Psoas muscle (tissue), 8 donors: ENCODE data around the gene PAK1. TPM values are rescaled to one million over a fixed set of nuclear protein-coding genes. Genes with fewer than 3 reads are reported as not detected.

Experiments
- ATAC-seq, 4 donors: fragments of 200-7000 bp; cut with Tn5 transposase; one replicate each; pipeline ENCODE4 v1.9.1; 2020; ENCODE audit warnings: moderate library complexity in 3 of 4, mild to moderate bottlenecking in 2 of 4
- DNase-seq, 2 donors: peaks; one replicate each; pipeline ENCODE4 v3.0.0-alpha.2; 2020
- H3K27ac ChIP-seq: fragments of 200-600 bp; one replicate; pipeline ENCODE4 v1.8.0; 2022
- H3K27me3 ChIP-seq, 3 donors: fragments of 200-600 bp in 1 of 3; one replicate each; pipeline versions ENCODE4 v1.6.1 to v1.8.0; 2013 to 2022; ENCODE audit warnings: low read length in 2 of 3, mild to moderate bottlenecking in 2 of 3, moderate library complexity in 1 of 3; ENCODE audit not compliant: insufficient read depth in 3 of 3
- H3K36me3 ChIP-seq, 2 donors: fragments of 200-600 bp in 1 of 2; one replicate each; pipeline versions ENCODE4 v1.6.1 to v1.8.0; 2013 to 2022; ENCODE audit warnings: low read depth in 1 of 2, mild to moderate bottlenecking in 1 of 2, moderate library complexity in 1 of 2; ENCODE audit not compliant: insufficient read depth in 1 of 2
- H3K4me1 ChIP-seq: fragments of 200-600 bp; one replicate; pipeline ENCODE4 v1.8.0; 2022
- H3K4me3 ChIP-seq: fragments of 200-600 bp; one replicate; pipeline ENCODE4 v1.8.0; 2022; ENCODE audit warnings: mild to moderate bottlenecking
- H3K9me3 ChIP-seq: fragments of 200-600 bp; one replicate; pipeline ENCODE4 v1.8.0; 2022
- CTCF ChIP-seq: fragments of 200-600 bp; IDR thresholded peaks from one replicate; pipeline ENCODE4 v1.8.0; 2022; ENCODE audit warnings: antibody characterized with exemption
- WGBS, 3 donors: extraction: QIAGEN DNeasy Blood & Tissue Kit; methylation state at CpG; one replicate each; pipeline versions ENCODE4 v1.1.6 to v1.1.7; 2013; 5-methylcytosine and 5-hydroxymethylcytosine counted together
- intact Hi-C, 2 donors: fragments of 100-400 bp; cut with DNase I; formaldehyde crosslinking; loops; one replicate each; pipeline versions ENCODE4 v1.11.0 to v1.14.2; 2022
- polyA plus RNA-seq, 3 donors: library from polyadenylated mRNA; stranded (reverse); fragments of 200-250 nt; gene quantifications; one replicate each; pipeline ENCODE4 v1.2.3, GENCODE V29; 2013
- total RNA-seq, 4 donors: library from RNA; stranded (reverse); fragmentation: NEBNext Ultra II Directional in 2 of 4; extraction: Animal tissue kit (Norgen Biotek cat#: 25700) in 2 of 4; gene quantifications; one replicate each; pipeline versions ENCODE4 v1.2.1 to v1.2.4, GENCODE V29; 2021 to 2023
- donor health status: healthy with polysubstance abuse.
- donor health status: DM: no; HTN: no; CAD: no; lungs with moderate emphysema.
- donor health status: Bipolar disorder and iron deficiency.
- donor health status: healthy.
- donor health status: DM: yes; HTN: yes; CAD: no.
- donor health status: DM: no; HTN: no; CAD: no.
- donor health status: DM: no; HTN: no; CAD: no.
- donor health status: DM: yes; HTN: yes; CAD: no.

The PAK1 gene
- total and polyA plus RNA-seq, 7 donors: 12.8 to 78.7 (median 39.5) TPM

- Histone ChIP-seq H3K9me3 (no peaks in the 10 kb centered on the region), H3K4me1 (no peaks in the 10 kb centered on the region), H3K27ac (no peak overlapping the region), H3K4me3 (no peak overlapping the region), H3K36me3 (no peaks in the 10 kb centered on the region), H3K27me3 (no peaks in the 10 kb centered on the region)
- DNase-seq (no peak), ATAC-seq (no peak)
- intact Hi-C loops: no loop called here
- TF ChIP-seq CTCF: no peak
Observed at GRCh38 chr11:77440678-77441077, 33.2 kb downstream of the PAK1 start.

- H3K4me1 ChIP-seq: no peaks in the 10 kb centered on the region
- no peaks in the 10 kb centered on the region for H3K36me3 ChIP-seq
- no peak overlapping the region for H3K4me3 ChIP-seq
- no peaks in the 10 kb centered on the region for H3K9me3 ChIP-seq
- H3K27ac ChIP-seq: no peak overlapping the region
- H3K27me3 ChIP-seq: no peaks in the 10 kb centered on the region
- 69 to 90% (median 86%) methylated on average over 2 of the region's 2 CpGs for WGBS, 3 donors
- ATAC-seq: no peak
- no peak for TF ChIP-seq CTCF
- DNase-seq: no peak
- intact Hi-C loops: no loop called here
Observed at GRCh38 chr11:77438487-77438886, 35.4 kb downstream of the PAK1 start.

GRCh38 chr11:77436969-77437368 lies 36.9 kb downstream of the PAK1 start:
- no peak for TF ChIP-seq CTCF
- H3K27me3 ChIP-seq: no peaks in the 10 kb centered on the region
- H3K4me1 ChIP-seq: no peaks in the 10 kb centered on the region
- H3K27ac ChIP-seq: no peak overlapping the region
- 47 to 64% (median 61%) methylated on average over 1 of the region's 1 CpG for WGBS, 3 donors
- ATAC-seq: no peak
- no peaks in the 10 kb centered on the region for H3K9me3 ChIP-seq
- intact Hi-C loops: no loop called here
- H3K36me3 ChIP-seq: no peaks in the 10 kb centered on the region
- no peak for DNase-seq
- no peak overlapping the region for H3K4me3 ChIP-seq

- no peak for ATAC-seq
- no peak overlapping the region for H3K4me3 ChIP-seq
- no peaks in the 10 kb centered on the region for H3K4me1 ChIP-seq
- intact Hi-C loops: no loop called here
- WGBS, 3 donors: 38 to 72% (median 58%) methylated on average over 1 of the region's 1 CpG
- no peaks in the 10 kb centered on the region for H3K36me3 ChIP-seq
- TF ChIP-seq CTCF: no peak
- DNase-seq: no peak
- H3K27me3 ChIP-seq: no peaks in the 10 kb centered on the region
- H3K9me3 ChIP-seq: no peaks in the 10 kb centered on the region
- H3K27ac ChIP-seq: no peak overlapping the region
Observed at GRCh38 chr11:77436506-77436905, 37.4 kb downstream of the PAK1 start.

GRCh38 chr11:77435972-77436371 lies 37.9 kb downstream of the PAK1 start:
- H3K4me1 ChIP-seq: no peaks in the 10 kb centered on the region
- intact Hi-C loops: no loop called here
- no peaks in the 10 kb centered on the region for H3K36me3 ChIP-seq
- H3K9me3 ChIP-seq: no peaks in the 10 kb centered on the region
- H3K4me3 ChIP-seq: no peak overlapping the region
- ATAC-seq (no peak), DNase-seq (no peak)
- H3K27ac ChIP-seq: no peak overlapping the region
- no peak for TF ChIP-seq CTCF
- whole genome bisulfite sequencing, 3 donors: 88 to 95% (median 93%) methylated on average over 2 of the region's 2 CpGs
- no peaks in the 10 kb centered on the region for H3K27me3 ChIP-seq
